NT2/D1 (cell line): ENCODE measurements around the gene PIKFYVE.

Experiments
- YY1 ChIP-seq: IDR thresholded peaks from 2 replicates; pipeline ENCODE4 v1.6.1; 2011; ENCODE audit not compliant: insufficient read length, insufficient read depth
- ZNF274 ChIP-seq: IDR thresholded peaks from 2 replicates; pipeline ENCODE4 v1.6.1; 2011; ENCODE audit warnings: mild to moderate bottlenecking, low read depth, low read length

DNA sequence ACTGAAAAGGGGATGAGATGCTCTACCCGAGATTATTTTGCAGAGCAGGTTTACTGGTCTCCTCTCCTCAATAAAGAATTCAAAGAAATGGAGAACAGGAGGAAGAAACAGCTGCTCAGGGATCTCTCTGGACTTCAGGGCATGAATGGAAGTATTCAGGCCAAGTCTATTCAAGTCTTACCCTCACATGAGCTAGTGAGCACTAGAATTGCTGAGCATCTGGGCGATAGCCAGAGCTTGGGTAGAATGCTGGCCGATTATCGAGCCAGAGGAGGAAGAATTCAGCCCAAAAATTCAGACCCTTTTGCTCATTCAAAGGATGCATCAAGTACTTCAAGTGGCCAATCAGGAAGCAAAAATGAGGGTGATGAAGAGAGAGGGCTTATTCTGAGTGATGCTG, 60.0 kb downstream of the PIKFYVE start:
- TF ChIP-seq YY1 (no peak), ZNF274 (no peak)
